GM19395 (cell line): Measurements from ENCODE around the gene TRIB2.

ENCODE experiments used
- ATAC-seq: cut with Tn5 transposase; IDR thresholded peaks from one replicate; pipeline ENCODE4 v1.9.1; 2021; ENCODE audit warnings: mild to moderate bottlenecking, moderate library complexity; ENCODE audit not compliant: unreplicated experiment

TRIB2 gene

DNA sequence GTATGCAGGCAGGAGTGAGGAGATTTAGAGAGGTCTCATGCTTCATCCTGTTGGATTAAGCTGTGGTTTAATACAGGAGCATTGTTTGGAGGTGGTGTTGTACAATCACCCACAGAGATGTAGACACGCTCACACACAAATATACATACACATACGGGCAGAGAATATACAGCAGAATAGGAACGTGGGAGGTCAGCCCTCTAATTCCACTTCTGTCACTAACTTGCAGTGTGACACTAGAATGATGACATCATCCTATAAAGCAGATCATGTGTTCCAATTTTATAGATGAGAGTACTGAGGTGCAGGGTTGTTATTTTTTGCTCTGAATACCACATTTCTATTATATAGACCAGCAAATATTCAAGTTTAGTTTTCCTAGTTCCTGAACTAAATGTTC, 54.4 kb downstream of the TRIB2 start:
- no peak for ATAC-seq

GRCh38 chr2:12773586-12774394, 57.1 kb downstream of the TRIB2 start:
- no peak for ATAC-seq

DNA sequence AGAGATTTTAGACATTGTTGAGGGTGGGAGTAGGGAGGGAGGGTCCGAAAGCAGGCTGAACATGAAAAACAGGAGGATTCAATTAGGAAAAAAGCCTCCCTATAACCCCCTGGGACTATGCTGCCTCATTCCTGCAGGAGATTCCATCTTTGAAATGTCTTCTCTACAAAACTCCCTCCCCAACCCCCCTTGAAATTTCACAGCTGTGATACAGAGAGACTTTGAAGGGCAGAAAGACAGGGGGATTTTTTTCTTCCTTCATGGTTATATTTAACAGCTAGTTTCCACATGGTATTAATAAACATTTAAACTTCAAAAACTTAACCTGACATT, 57.6 kb downstream of the TRIB2 start:
- no peak for ATAC-seq

DNA sequence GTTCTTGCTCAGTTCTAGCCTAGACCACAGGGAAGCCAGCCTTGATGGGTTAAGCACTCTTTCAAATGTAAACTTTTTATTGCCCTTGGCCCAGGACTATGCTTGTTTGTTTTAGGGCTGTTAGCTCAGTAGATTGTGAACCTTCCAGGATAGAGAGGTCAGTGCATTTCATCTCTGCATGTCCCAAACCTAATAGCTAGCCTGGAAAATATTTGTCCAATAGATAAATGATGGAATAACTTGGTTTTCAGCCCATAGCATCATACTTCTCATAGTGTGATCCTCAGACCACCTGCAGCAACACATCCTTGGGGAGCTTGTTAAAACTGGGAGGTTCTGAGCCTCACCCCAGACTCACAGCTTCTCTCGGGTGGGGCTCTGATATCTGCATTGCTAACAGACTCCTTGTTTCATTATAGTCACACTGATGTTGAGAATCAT, 59.8 kb downstream of the TRIB2 start:
- no peak for ATAC-seq

DNA sequence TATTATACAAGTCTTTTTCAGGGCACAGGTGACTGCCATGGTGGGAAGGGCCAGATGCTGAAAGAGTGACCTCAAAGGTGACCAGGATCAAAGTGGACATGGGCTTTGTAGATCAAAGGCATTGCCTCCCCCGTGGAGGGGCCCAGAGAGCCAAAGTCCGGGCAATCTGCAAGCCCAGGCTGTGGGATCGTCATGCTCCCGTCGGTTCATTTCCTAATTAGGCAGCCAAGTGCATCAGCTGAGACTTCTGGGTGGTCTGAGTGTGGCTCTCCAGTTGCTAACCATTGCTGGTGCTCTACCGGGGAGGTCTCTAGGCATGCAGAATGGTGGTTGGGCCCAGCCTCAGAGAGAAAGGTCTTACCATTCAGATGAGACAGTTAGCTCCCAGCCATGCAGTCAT, 61.6 kb downstream of the TRIB2 start:
- no peak for ATAC-seq

DNA sequence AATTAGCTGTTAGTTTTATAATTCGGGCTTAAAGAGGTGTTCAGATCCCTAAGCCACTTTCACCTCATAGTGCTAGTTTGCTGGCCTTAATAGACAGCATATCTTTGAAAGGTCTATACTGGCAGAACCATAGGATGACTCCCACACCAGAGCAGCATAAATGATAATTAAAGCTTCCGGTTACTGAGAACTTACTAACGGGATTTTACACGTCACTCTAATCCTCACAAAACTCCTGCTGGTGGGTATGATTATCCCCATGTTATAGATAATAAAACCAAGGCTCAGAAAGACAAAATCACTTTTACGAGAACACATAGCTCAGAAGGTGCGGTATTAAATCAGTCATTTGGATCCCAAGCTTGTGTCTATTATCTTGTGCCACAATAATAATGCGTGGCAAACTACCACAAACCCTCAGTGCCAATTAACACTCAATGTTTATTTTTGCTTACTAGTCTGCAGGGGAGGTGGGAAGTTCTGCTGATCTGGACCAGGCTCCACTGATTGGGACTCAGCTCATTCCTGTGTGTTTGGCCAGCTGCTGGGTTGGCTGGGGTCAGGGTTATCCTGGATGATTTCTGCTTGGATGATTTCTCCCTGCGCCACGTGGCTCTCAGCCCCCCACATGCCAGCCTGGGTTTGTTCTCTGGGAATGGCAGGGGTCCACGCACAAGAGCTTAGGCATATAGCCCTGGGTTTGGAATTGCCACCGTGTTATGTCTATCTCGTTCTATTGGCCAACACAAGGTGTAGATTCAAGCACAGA, 62.3 kb downstream of the TRIB2 start:
- no peak for ATAC-seq

GRCh38 chr2:12781329-12781728, 64.6 kb downstream of the TRIB2 start:
- ATAC-seq, result no peak

DNA sequence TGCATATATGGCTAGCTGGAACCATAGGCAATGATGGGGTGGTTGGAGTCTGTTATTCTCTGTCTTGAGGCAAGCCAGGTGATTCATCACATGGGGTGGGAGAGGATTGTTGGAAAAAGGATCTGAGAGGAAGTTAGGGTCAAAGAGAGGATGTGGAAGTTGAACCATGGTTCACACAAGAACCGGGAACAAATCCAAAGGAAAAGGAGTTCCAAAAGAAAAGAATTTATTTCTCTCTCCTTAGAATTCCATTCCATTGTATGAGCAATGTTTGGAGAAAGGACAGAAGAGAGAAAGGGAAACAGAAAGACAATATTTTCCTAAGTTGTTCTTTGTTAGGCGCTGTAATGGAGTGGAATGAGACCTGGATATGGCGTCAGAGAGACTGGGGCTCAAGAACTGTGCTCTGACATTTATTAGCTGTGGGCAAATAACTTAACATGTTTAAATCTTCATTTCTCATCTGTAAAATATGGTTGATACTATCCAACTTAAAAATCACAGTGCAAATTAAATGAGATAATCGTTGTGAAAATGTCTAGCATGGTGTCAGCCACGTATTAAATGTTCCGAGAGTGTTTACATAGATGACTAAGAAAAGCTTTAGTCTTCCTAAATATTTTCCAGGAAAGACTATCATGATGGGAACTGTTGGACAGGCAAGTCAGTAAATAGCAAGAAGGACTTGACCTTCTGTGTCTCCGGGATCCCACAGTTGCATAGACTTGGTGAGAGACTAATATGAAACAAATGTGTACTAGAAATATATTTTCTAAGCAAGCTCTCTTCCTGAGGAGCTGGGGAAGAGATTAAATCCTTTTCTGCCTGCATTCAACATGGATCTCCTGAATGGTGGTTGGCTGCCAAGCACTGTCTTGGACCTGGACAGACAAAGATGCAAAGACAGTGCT, 71.4 kb downstream of the TRIB2 start:
- ATAC-seq, result no peak

GRCh38 chr2:12791906-12792305, 75.2 kb downstream of the TRIB2 start:
- ATAC-seq, result no peak
